Stimulated activated naive CD8-positive, alpha-beta T cell treated with anti-CD3 and anti-CD28 coated beads, Interleukin-15, Interleukin-2, amounts not matched to agents 100 U/mL and 50 U/mL, for 24 hours (primary cell): ENCODE results near the gene PTPRO.

Experiments
- ATAC-seq: fragments of 150-1000 bp; cut with Tn5 transposase; one replicate; pipeline ENCODE4 v1.10.0; 2021
- DNase-seq: peaks from one replicate; pipeline ENCODE4 v3.0.0; 2021

Gene PTPRO

DNA sequence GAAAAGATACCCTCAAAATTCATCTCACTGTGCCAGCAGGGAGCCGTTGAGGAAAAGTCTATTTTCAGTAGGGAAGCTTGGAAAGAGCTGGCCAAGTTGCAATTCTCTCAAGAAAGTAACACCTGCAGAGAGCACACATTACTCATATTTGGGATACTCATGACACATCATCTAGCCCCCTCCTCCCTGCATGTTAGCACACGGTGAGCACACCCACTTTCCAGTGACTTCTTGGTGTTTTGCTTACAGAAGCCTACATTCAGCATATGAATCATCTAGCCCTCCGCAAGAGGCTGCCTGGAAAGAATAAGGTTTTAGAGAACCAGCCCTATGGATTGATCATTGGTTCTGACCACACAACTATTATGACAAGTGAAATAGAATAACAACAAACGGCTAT, 124.5 kb downstream of the PTPRO start:
- ATAC-seq (peak; percentile 46), DNase-seq (no peak)

DNA sequence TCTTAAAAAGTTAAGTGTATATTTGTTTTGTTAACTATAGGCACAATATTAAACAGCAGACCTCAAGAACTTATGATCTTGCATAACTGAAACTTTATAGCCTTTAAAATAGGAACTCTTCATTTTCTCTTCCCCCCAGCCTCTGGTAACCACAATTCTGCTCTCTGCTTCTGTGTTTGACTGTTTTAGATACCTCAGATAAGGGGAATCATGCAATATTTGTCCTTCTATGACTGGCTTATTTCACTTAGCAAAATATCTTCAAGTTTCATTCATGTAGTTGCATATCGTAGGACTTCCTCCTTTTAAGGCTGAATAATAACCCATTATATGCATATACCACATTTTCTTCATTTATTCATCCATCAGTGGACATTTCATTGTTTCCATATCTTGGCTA, 131.3 kb downstream of the PTPRO start:
- no peak for DNase-seq

DNA sequence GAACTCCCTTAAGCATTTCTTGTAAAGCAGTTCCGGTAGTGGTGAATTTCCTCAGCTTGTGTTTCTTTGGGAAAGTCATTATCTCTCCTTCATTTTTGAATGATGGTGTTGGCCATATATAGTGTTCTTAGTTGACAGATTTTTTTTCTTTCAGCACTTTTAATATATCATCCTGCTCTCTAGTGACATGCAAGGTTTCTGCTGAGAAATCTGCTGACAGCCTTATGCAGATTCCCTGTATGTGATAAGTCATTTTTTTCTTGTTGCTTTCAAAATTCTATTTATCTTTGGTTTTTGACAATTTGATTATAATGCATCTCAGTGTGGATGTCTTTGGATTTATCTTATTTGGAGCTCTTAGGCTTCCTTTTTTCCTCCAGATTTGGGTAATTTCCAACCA, 135.7 kb downstream of the PTPRO start:
- no peak for DNase-seq
- no peak for ATAC-seq

More for the DNA sequence above, 131.3 kb downstream of the PTPRO start:
- ATAC-seq: no peak

DNA sequence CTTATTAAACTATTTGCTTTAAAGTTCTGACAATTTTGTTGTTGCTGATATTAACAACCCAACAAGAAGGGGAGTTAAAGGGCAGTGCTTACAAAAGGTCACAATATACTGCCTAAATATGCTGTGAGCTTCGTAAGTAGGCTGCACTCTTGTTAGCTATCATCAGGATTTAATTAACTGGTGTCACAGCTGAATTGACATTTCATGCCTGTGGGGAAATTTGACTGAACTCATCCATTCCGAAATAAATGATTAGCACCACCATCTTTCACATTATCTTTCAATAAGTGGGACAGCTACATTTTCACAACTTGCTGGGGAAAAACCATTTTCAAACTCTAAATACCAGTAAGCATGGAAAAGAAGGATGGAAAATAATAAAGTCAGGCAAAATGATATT, 146.6 kb downstream of the PTPRO start:
- no peak for ATAC-seq

DNA sequence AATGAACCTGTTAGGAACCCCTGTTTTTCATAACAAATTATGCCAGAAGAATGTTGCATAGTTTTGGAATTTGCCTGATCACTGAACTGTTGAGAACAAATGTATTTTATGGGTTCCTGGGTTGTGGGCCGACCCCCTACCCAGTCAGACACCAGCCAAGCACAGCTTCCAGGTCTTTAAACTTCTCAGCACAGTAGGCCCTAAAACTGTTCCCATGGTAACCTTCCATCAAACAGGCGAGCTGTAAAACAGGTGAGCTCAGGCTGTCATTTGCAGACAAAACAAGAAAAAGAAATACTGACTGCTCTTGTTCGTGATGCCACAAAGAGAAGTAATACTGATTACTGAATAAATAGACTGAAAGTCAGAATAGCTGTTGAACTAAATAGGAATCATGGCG, 147.0 kb downstream of the PTPRO start:
- DNase-seq: no peak
- no peak for ATAC-seq

More for the DNA sequence above, 146.6 kb downstream of the PTPRO start:
- DNase-seq: no peak

DNA sequence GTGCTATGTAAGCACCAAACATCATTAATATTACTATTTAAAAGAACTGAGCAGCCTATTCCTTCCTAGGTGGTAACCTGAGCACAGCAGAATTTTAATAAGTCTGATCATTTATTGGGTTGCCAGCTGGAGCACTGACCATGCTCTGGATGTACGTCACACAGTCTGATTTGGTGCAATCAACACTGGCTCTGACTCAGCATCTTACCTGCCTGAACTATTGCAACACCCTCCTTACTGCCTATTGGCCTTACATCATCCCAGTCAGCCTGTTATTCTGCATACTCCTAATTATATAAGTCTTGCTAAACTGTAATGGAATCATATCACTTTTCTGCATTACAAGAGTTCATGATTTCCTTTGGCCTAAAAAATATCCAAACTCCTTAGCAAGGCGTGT, 149.7 kb downstream of the PTPRO start:
- DNase-seq (no peak), ATAC-seq (no peak)

DNA sequence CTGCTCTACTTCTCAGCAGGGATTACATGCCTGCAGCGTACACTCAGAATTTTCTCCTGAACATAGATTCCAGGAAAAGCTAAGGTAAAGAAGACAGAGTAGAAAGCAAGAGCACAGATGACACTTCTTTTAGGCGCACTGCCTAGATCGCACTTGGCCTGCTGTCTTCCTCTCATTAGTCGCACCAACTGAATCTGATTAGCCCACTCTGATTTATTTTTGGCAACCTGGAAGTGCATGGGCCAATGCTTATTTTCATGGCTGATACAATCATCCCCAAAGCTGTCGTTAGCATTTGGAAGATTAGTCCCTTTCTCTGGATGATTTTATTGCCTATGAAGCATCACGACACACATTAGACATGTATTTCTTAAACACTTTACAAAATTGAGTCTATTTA, 152.5 kb downstream of the PTPRO start:
- no peak for DNase-seq
- no peak for ATAC-seq

DNA sequence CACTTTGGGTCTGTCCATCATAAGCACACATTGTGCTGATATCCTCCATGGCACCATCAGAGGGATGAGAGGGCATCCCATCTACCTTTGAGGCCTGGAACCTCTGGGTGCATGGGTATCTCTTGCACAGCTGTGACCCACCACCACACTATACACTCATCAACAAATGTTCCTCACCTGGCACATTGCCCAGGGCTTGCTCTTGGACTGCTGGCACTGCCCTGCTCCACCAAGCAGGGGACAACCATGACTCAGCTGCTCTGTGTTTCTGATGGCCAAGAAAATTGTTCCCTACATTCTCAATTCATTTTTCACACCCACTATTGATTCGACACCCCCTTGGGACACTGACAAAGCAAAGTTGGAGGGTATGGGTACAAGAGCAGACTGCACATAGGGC, 155.5 kb downstream of the PTPRO start:
- ATAC-seq (no peak), DNase-seq (no peak)

DNA sequence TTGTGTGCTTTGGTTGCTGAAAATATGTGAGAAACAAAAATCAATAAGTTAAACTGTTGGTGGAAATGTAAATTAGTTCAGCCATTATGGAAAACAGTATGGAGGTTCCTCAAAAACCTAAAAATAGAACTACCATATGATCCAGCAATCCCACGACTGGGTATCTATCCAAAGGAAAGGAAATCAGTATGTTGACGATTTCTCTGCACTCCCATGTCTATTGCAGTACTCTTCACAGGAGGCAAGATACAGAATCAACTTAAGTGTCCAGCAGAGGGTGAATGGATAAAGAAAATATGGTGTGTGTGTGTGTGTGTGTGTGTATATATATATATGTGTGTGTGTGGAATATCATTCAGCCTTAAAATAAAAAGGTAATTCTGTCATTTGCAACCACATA, 159.5 kb downstream of the PTPRO start:
- DNase-seq (no peak), ATAC-seq (no peak)

DNA sequence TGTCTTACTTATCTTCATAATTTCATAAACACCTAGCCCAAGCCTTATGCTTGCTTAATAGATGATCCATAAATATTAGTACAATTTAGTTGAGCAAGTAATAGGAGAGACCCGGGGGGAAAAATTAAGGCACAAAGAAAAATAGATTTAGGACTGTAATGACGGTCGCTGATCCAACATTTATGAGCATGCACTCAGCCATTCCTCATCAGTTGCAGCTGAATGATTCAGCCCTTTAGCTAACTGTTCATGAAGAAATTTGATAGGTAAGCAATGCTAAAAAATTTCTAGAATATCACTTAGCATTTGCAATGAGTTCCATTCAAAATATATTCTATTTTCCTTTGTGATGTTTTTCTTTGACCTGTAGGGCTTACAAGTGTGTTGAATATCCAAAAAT, 163.2 kb downstream of the PTPRO start:
- ATAC-seq (no peak), DNase-seq (no peak)

DNA sequence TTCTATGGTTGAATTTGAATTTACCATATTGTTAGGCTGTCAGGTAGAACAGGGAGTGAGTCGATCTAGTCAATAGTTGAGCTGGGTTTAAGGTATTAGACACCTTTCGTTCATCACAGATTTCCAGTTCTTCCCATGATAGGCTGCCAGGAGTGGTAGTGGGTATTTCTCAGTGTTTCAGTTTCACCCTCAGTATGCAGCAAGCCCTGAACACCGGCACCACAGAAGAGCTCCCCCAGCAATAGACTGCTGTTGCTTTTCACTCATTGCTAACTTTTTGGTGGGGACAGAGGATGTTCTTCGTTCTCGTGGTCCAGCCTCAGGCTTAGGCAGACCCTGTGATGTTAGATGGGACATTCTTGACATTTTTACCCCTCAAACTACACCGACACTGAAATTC, 164.6 kb downstream of the PTPRO start:
- ATAC-seq: no peak
- no peak for DNase-seq

DNA sequence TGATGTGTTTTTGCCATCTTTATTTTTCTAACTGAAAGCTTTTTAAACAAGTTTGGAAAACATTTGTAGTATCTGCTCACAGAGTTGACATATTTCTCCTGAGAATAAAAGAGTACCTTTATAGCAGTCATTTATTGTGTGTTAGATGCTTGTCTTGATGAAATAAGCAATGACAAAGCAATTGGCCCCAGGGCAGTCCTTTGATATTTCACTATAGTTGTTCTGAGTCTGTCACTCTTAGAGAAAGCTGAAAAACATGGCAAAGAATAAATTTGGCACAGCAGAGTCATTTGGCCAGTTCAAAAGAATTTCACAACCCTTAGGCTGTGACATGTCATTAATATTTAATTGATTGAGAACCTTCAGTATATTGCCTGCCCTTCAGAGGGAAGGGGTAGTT, 166.2 kb downstream of the PTPRO start:
- ATAC-seq (no peak), DNase-seq (no peak)

DNA sequence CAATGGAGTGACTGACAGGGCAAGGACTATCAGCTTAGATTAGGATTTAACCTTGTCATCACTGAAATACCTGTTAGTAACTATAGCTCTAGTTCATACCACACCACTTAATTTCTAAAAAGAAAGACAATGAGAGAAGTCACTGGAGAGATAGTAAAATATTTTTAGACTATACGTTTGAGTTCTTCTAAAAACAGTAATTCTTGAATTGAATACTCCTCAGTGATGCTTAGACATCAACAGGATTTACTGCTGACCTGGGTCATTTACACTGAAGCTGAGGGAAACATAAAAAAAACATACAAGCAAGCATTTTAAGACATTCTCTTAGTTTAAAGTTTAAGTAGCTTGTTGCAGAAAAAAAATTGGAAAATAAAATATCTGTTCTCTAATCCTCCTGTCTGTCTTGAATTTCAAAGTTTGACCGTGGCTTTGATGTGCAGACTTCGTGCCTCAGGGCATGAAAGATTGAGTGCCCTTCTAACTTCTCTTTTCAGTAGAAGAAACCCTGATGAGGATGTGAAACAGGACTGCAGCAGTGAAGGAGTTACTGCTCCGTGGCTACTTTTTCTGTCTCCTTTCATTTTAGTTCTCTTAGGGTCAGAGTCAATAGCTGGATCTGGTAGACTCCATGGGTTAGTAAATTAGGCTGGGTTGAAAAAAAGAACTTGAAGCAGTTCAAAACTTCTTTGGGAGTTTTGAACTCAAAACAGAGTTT, 172.2 kb downstream of the PTPRO start:
- no peak for ATAC-seq
- DNase-seq: no peak

DNA sequence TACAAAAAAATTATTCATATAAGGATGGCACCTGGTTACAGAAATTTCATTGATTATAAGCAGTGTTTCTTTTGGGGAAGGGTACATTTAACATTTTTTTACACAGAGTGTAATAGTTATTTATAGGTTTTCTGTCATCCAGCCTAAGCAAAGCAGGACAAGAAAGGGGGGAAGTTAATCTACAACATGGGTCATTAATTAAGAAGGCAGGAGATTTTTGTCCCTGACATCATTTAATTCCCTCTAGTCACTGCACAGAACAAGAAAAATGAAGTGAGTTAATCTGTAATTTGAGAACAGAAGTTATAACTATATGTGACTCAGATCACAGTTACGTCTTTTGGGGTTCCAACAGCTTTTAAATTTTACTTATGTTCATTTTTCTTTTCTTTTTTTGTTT, 173.4 kb downstream of the PTPRO start:
- DNase-seq (no peak), ATAC-seq (no peak)

DNA sequence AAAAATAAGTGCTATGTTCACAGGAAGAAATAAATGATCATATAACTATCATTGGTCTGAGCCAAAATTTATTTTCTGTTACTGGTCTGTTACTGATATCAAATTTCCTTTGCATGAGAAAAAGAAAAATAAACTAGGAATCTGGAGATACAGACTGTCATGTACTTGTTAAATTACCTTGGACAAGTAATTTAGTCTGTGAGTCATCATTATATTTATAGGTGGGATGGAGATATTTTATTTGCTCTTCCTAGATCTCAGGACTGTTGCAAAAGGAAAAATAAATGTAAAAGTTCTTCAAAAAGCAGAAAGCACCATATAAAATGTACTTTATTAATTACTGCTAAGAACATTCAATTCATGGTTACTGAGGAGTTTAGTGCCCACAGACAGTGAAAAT, 174.4 kb downstream of the PTPRO start:
- DNase-seq (no peak), ATAC-seq (no peak)

DNA sequence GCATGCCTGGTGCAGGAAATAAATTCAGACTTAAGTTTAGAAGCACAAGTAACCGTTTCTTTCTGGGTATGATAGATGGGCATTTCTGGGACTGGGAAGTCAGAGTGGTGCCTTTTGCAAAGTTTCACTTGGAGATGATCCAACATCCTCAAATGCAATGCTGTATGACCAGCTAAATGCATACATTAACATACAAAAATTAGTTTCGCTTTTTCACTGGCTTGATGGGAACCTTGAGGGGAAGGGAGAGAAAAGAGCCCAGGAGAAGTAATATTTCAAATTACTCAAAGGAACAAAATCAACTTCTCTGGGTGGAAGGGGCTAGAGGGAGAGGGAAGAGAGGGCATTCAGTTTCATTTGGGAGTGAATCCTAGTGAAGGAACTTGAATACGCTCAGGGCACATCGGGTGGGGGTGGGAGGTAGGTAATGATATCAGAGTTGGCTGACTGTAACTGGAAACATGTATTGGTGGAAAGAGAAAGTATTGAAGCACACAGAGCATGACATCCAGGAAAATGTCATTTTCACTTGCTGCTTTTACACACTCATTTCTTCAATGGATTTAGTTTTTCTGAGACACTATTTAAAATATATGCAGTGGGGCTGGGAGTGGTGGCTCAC, 175.5 kb downstream of the PTPRO start:
- DNase-seq: no peak
- ATAC-seq: no peak

DNA sequence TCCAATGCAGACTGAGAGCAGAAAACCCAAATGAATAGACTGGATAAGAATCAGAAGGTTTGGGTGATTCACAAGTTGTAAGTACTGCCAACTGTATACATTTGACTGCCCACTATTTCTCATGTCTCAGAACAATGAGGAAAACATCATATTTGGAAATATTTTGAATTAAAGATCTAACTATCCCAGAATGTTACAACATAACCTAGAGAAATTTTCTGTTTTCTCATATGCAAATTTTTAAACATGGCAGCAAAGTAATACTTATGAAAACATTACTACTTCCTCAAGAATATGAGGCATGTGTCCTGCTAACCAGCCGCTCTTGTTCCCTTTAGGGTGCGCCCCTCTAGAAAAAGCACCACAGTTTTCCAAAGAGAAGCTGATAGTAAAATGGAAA, 179.9 kb downstream of the PTPRO start:
- ATAC-seq (no peak), DNase-seq (no peak)

DNA sequence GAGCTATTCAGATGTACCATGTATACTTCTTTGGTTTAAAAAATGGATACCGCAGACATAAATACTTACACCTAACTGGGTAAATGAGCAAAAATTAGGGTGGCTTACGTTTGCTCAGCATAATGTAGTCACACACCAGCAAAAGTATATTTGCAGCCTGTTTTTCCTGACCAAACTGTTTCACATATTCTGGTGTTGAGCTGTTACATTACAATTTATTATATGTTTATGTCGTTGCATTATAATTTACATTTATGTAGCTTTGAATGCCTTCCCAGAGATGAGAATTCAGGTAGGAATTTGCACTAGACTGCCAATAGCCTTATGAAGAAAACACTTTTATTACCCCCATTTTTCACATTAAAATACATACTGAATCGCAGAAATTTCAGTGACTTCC, 183.3 kb downstream of the PTPRO start:
- no peak for ATAC-seq
- no peak for DNase-seq

DNA sequence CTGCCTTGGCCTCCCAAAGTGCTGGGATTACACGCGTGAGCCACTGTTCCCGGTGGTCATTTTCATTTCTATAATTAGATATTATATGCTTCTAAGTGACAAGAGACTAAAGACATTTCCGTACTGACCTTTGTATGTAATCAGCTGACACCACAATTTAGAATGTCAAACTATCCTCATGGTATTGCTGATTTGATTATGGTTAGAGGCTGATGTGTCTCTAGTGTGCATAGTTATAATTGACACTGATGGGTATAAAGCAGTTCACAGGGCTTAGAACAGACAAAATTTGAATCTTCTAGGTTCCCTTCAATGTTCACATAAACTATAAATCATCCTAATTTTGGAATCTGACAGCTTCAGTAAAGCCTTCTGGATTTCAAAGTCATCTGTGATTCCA, 192.7 kb downstream of the PTPRO start:
- ATAC-seq (no peak), DNase-seq (no peak)

DNA sequence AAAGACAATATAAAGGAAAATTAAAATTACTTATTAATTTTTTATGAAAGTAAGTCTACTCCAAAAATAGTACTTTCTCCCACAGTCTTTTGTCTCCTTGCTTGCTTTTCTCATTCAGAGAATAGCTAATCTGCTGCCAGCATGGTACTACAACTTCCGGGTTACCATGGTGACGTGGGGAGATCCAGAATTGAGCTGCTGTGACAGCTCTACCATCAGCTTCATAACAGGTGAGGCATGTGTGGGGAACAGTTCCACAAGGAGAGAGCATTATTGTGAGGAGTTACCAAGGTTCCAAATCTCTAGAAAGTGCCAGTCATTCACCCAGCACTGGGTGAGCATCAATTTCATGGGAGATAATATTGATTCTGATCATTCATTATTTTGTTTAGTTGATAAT, 197.8 kb downstream of the PTPRO start:
- no peak for ATAC-seq
- no peak for DNase-seq

DNA sequence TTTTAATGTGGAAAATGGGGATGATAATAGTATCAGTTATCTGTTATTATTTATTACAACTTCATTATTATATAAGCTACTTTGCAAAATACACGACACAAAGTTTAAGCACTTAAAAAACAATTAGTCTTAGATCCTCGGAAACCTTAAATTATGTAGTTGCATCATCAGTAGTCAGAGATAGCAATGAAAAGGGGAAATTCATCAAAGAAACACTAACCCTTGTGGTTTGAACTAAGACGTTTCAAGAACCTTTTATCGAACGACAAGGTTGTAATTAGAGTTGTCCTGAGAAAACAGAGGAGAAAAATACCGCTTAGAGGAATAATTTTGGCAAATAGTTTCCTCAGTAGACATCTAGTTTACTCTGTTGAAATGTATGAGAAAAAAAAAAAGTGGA, 198.5 kb downstream of the PTPRO start:
- DNase-seq (no peak), ATAC-seq (no peak)

DNA sequence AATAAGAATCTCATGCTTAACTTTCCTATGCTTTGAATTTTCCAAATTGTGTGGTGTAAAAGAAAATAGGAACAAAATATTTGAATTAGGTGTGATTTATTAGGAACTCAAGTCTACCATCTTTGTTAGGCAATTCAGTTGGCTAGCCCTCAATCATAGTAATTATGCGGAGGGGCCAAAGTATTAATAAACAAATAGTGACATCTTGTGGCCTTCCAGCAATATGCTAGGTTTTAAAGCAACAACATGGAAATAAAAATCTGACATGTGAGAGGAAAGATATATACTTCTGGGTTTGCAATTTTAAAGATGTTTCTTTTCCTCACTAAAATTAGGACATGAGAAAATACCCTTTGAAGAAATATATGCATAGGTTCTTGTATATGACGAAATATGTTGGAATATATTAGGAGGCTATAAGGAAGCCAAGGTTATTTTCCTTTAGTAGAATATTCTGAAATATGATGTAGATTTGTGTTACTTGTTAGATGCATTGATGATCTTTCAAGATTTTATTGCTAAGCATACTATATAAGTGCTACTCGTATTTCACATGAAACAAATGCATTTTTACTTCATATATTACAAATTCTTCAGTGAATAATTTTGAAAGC, 200.4 kb downstream of the PTPRO start:
- no peak for ATAC-seq
- no peak for DNase-seq

DNA sequence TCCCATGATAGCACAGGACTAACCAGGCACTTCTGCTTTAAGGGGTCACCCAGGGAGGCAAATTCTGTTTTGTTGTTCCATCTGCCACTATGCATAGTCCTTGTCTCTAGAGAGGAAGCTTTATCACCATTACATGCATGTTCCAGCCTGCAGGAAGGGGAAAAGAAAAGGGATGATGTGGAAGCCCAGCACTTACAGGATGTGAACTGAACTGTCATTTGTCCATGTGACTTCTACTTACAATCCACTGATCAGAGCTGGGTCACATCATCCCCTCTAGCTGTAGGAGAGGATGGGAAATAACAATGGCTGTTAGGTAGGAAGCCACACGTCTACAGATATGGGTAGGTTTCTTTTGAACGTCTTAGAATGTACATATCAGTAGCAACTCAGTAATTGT, 203.1 kb downstream of the PTPRO start:
- no peak for ATAC-seq
- no peak for DNase-seq

DNA sequence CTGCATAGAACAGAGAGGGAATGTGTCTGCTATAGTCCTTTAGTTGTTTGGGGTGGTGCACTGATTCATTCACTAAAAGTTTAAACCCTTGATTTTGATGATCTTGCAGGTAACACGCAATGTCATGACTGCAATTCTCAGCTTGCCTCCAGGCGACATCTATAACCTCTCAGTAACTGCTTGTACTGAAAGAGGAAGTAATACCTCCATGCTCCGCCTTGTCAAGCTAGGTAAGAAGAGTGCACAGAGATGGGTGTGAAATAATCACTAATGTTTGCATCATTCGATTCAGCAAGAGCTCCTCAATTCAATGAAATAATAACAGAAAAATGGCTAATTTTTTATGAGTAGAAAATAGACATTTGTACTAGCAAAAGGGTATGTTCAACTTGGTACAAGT, 203.7 kb downstream of the PTPRO start:
- DNase-seq (no peak), ATAC-seq (no peak)
